ENCODE measurements around the gene TIMP2. TPM values are rescaled to one million over a fixed set of nuclear protein-coding genes. Genes with fewer than 3 reads are reported as not detected.

TIMP2 gene
- total and polyA plus RNA-seq, 4 donors: 8.9 to 37.6 (median 10.1) TPM

DNA sequence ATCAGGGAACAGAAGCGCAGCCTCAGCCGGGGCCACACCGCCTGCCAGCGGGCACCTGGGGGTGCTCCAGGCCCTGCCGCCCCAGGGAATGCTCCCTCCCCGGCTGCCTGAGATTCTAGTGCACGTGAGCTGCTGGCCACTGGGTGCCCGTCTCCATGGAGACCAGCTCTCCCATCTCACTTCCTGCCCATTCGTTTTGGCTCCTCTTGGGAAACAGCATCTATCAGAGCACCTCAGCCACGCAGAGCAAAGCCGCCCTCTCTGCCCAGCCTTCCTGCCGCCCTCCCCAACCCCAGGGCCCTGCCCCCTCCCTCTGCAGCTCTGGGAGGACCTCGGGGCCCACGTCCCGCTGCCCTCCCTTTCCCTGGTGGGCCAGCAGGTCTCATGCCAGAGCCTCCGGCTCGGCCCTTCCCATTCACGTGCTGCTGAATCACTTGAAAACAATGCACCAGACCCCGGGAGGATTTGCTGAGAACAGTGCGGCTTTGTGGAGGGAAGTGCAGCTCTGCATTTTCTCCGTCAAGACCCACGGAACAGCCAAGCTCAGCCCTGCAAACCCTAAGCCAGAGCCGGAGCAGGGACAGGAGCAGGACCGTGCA, 41.6 kb downstream of the TIMP2 start:
- Histone ChIP-seq H3K9ac (ENCODE audit: low read depth in 1 of 2, low read length in 2 of 2) (no peak overlapping the region), H3K27me3 (ENCODE audit: control insufficient read depth in 4 of 4, insufficient read depth in 4 of 4, low read length in 3 of 4) (no peaks in the 10 kb centered on the region), H3K36me3 (ENCODE audit: control insufficient read depth in 4 of 4, insufficient read depth in 3 of 4, low read depth in 1 of 4, low read length in 3 of 4) (no peaks in the 10 kb centered on the region), H3K4me1 (ENCODE audit: control insufficient read depth in 4 of 4, insufficient read depth in 4 of 4, low read length in 3 of 4) (peaks cover 0 to 16% (median 8%) of the 10 kb centered on the region in 4 donors), H3K4me3 (ENCODE audit: low read depth in 1 of 3, low read length in 3 of 3) (no peak overlapping the region), H3K27ac (ENCODE audit: low read depth in 1 of 2, low read length in 2 of 2) (peak overlapping the region; percentile 85 to 88), H3K9me3 (ENCODE audit: control insufficient read depth in 4 of 4, low read length in 3 of 4) (no peaks in the 10 kb centered on the region)
- TF ChIP-seq, protein P1, sequence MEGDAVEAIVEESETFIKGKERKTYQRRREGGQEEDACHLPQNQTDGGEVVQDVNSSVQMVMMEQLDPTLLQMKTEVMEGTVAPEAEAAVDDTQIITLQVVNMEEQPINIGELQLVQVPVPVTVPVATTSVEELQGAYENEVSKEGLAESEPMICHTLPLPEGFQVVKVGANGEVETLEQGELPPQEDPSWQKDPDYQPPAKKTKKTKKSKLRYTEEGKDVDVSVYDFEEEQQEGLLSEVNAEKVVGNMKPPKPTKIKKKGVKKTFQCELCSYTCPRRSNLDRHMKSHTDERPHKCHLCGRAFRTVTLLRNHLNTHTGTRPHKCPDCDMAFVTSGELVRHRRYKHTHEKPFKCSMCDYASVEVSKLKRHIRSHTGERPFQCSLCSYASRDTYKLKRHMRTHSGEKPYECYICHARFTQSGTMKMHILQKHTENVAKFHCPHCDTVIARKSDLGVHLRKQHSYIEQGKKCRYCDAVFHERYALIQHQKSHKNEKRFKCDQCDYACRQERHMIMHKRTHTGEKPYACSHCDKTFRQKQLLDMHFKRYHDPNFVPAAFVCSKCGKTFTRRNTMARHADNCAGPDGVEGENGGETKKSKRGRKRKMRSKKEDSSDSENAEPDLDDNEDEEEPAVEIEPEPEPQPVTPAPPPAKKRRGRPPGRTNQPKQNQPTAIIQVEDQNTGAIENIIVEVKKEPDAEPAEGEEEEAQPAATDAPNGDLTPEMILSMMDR (IDR thresholded peaks at IDR 0.05; ENCODE audit: low read depth, low read length, missing input control): no peak
- TF ChIP-seq, protein P2, sequence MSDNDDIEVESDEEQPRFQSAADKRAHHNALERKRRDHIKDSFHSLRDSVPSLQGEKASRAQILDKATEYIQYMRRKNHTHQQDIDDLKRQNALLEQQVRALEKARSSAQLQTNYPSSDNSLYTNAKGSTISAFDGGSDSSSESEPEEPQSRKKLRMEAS (IDR thresholded peaks at IDR 0.05): no peak
- no peak for TF ChIP-seq JUND (IDR thresholded peaks at IDR 0.05)
- TF ChIP-seq RAD21 (IDR thresholded peaks at IDR 0.05): no peak
- TF ChIP-seq, protein P3, sequence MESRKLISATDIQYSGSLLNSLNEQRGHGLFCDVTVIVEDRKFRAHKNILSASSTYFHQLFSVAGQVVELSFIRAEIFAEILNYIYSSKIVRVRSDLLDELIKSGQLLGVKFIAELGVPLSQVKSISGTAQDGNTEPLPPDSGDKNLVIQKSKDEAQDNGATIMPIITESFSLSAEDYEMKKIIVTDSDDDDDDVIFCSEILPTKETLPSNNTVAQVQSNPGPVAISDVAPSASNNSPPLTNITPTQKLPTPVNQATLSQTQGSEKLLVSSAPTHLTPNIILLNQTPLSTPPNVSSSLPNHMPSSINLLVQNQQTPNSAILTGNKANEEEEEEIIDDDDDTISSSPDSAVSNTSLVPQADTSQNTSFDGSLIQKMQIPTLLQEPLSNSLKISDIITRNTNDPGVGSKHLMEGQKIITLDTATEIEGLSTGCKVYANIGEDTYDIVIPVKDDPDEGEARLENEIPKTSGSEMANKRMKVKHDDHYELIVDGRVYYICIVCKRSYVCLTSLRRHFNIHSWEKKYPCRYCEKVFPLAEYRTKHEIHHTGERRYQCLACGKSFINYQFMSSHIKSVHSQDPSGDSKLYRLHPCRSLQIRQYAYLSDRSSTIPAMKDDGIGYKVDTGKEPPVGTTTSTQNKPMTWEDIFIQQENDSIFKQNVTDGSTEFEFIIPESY (IDR thresholded peaks at IDR 0.05): no peak
- no peak for TF ChIP-seq HNF4G (IDR thresholded peaks at IDR 0.05)
- TF ChIP-seq, protein P4, sequence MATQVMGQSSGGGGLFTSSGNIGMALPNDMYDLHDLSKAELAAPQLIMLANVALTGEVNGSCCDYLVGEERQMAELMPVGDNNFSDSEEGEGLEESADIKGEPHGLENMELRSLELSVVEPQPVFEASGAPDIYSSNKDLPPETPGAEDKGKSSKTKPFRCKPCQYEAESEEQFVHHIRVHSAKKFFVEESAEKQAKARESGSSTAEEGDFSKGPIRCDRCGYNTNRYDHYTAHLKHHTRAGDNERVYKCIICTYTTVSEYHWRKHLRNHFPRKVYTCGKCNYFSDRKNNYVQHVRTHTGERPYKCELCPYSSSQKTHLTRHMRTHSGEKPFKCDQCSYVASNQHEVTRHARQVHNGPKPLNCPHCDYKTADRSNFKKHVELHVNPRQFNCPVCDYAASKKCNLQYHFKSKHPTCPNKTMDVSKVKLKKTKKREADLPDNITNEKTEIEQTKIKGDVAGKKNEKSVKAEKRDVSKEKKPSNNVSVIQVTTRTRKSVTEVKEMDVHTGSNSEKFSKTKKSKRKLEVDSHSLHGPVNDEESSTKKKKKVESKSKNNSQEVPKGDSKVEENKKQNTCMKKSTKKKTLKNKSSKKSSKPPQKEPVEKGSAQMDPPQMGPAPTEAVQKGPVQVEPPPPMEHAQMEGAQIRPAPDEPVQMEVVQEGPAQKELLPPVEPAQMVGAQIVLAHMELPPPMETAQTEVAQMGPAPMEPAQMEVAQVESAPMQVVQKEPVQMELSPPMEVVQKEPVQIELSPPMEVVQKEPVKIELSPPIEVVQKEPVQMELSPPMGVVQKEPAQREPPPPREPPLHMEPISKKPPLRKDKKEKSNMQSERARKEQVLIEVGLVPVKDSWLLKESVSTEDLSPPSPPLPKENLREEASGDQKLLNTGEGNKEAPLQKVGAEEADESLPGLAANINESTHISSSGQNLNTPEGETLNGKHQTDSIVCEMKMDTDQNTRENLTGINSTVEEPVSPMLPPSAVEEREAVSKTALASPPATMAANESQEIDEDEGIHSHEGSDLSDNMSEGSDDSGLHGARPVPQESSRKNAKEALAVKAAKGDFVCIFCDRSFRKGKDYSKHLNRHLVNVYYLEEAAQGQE (IDR thresholded peaks at IDR 0.05): no peak
- TF ChIP-seq, protein P5, sequence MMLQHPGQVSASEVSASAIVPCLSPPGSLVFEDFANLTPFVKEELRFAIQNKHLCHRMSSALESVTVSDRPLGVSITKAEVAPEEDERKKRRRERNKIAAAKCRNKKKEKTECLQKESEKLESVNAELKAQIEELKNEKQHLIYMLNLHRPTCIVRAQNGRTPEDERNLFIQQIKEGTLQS (IDR thresholded peaks at IDR 0.05): no peak
- TF ChIP-seq EGR1 (IDR thresholded peaks at IDR 0.05; ENCODE audit: low read depth in 2 of 2): no peak
- TF ChIP-seq HNF4A (conservative IDR thresholded peaks at IDR 0.05): no peak
- TF ChIP-seq YY1 (IDR thresholded peaks at IDR 0.05): no peak
- no peak for TF ChIP-seq RXRA (IDR thresholded peaks at IDR 0.05)
- TF ChIP-seq NR2F2 (IDR thresholded peaks at IDR 0.05): no peak
- no peak for TF ChIP-seq GABPA (IDR thresholded peaks at IDR 0.05 in 1 of 2, conservative IDR thresholded peaks at IDR 0.05 in 1 of 2)
- no peak for TF ChIP-seq SP1 (IDR thresholded peaks at IDR 0.05)
- TF ChIP-seq FOXA2 (IDR thresholded peaks at IDR 0.05): no peak
- TF ChIP-seq TAF1 (conservative IDR thresholded peaks at IDR 0.05): no peak
- TF ChIP-seq FOXA1 (IDR thresholded peaks at IDR 0.05): no peak
- WGBS: 51% methylated on average over 24 of the region's 24 CpGs
- no peak for DNase-seq (ENCODE audit: low spot score)
